GM21447 (cell line): Measurements from ENCODE around the gene CEBPA.
"Not testable (repeated sequence)": the region's sequence is repeated elsewhere in the genome, so short reads cannot be mapped to it uniquely, and the experiment has no call there.

Source experiments
- ATAC-seq: cut with Tn5 transposase; IDR thresholded peaks from one replicate; pipeline ENCODE4 v1.9.1; 2021; ENCODE audit not compliant: unreplicated experiment

CEBPA gene

DNA sequence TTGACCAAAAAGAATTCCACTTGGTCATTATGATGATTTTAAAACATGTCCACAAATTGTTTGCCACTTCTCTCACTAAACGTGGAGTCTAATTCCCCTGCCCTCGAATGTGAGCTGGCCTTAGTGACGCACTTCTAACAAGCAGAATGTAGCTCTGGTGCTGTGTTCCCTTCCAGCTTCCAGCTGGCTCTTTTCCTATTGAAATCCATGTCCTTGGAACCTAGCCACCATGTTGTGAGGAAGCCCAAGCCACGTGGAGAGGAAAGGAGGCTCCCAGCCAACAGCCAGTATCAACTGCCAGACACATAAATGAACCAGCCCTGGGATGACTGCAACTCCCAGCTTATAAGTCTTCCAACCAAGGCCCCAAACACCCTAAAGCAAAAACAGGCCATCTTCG, 23.6 kb upstream of the CEBPA start:
- ATAC-seq = no peak

DNA sequence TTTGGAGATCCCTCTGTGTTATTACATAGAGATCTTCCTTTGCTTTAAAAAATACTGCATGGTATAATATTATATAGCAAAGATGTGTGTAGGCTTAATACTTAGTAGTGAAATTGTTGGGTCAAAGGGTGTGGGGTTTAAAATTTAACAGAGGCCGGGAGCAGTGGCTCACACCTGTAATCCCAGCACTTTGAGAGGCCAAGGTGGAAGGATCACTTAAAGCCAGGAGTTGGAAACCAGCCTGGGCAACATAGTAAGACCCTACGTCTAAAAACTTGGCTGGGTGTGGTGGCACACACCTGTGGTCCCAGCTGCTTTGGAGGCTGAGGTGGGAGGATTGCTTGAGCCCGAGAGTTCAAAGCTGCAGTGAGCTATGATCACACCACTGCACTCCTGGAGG, 22.3 kb upstream of the CEBPA start:
- ATAC-seq = no peak

DNA sequence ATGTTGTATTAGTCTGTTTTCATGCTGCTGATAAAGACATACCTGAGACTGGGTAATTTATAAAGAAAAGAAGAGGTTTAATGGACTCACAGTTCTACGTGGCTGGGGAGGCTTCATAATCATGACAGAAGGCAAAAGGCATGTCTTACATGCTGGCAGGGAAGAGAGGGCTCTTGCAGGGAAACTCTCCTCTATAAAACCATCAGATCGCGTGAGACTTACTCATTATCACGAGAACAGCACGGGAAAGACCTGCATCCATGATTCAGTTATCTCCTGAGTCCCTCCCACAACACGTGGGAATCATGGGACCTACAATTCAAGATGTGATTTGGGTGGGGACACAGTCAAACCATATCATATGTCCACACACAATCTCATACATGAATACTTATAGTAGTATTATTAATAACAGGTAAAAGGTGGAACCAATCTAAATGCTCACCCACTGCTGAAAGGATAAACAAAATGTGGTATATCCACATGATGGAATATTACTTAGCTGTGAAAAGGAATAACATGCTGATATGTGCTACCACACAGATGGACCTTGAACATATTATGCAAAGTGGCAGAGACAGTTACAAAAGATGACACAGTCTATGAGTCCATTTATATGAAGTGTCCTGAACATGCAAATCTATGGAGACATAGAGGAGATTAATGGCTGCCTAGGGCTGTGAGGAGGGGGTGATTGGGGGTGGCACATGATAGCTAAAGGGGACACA, 20.9 kb upstream of the CEBPA start:
- ATAC-seq = no peak

DNA sequence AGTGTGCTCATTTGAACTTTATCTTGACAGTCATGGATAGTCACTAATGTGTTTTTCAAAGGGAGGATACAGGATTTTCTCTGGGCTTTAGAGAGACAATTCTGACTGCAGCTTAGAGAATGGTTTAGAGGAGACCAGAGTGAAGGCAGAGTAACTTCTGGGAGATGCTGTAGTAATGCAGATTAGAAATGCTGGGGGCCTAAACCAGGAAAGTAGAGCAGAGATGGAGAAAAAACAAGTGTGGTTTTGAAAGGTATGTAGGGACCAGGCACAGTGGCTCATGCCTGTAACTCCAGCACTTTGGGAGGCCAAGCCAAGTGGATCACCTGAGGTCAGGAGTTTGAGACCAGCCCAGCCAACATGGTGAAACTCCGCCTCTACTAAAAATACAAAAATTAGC, 18.3 kb upstream of the CEBPA start:
- ATAC-seq = no peak

DNA sequence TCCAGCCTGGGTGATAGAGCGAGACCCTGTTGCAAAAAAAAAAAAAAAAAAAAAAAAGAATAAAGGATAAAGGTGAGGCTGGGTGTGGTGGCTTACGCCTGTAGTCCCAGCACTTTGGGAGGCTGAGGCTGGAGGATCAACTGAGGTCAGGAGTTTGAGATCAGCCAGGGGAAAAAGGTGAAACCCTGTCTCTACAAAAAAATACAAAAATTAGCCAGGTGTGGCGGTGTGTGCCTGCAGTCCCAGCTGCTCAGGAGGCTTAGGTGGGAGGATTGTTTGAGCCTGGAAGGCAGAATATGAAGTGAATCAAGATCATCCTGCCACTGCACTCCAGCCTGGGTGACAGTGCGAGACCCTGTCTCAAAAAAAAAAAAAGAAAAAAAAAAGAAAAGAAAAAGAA, 15.7 kb upstream of the CEBPA start:
- not testable (repeated sequence) for ATAC-seq

DNA sequence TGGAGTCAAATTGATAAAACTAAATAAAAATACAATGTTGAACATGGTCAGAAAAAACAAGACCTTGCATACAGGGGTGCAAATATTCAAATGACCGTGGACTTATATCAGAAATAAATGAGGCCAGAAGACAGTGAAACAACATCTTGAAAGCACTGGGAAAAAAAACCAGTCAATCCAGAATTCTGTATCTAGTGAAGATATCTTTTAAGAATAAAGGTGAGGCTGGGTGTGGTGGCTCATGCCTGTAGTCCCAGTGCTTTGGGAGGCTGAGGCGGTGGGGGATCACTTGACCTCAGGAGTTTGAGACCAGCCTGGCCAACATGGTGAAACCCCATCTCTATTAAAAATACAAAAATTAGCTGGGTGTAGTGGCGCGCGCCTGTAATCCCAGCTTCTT, 15.2 kb upstream of the CEBPA start:
- no peak for ATAC-seq

DNA sequence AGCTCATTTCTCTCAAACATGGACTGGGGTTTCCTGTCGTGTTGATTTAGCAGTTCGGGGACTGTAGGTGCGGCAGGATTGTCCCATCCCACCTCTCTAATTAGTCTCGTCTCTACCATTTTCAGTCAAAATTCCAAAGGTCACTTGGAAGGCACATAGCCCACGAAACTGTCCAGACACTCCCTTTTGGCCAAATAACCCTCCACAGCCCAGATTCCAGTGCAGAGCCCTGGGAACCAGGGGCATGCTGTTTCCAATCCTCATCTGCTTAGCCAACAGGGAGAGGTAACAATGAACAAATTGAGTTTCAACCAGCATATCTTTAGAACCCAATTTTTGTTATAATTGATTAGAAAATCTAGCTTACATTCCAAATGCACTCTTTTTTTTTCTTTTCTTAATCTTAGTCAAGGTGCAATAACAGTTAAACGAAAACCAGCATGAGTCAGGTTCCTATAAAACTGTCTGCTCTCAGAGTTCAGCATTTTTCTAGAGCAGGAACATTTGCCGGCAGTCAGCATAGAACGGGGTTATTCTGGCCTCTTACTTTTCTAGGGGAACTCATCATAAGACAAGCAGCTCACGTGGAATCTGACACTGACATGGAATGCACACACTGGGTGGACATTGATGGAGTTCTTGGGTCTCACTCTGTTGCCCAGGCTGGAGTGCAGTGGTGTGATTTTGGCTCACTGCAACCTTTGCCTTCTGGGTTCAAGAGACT, 14.4 kb upstream of the CEBPA start:
- ATAC-seq = no peak

DNA sequence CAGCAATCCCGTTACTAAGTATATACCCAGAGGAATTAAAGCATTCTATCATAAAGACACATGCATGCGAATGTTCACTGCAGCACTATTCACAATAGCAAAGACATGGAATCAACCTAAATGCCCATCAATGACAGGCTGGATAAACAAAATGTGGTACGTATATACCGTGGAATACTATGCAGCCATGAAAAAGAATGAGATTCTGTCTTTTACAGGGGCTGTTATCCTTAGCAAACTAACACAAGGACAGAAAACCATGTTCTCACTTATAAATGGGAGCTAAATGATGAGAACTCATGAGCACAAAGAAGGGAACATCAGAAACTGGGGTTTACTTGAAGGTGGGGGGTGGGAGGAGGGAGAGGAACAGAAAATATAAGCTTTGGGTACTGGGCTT, 10.5 kb upstream of the CEBPA start:
- ATAC-seq = not testable (repeated sequence)

DNA sequence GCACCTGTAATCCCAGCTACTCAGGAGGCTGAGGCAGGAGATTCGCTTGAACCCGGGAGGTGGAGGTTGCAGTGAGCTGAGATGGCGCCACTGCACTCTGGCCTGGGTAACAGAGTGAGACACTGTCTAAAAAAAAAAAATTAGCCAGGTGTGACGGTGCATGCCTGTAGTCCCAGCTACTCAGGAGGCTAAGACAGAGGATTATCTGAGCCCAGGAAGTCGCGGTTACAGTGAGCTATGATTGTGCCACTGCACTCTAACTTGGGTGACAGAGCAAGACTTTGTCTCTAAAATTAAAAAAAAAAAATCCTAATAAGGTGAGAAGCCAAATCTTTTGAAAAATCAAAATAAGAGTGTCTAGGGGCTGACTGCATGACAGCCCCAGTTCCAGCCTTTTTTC, 9.7 kb upstream of the CEBPA start:
- no peak for ATAC-seq

DNA sequence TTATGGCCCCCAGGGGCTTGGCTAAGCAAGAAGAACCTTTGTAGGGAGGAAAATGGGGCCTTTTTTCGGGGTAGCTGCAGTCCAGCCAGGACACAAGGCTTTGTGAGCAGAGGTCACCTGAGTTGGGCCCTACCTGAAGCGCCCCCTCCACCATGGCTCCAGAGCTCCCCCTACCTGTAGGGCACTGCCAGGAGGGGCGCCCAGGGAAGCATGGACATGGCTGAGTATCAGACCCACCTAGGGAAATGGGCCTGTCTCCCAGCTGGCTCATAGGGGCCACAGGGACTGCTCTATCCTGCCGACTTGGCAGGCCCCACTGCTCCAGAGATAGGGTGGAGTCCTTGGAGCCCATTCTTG, 9.0 kb upstream of the CEBPA start:
- no peak for ATAC-seq

DNA sequence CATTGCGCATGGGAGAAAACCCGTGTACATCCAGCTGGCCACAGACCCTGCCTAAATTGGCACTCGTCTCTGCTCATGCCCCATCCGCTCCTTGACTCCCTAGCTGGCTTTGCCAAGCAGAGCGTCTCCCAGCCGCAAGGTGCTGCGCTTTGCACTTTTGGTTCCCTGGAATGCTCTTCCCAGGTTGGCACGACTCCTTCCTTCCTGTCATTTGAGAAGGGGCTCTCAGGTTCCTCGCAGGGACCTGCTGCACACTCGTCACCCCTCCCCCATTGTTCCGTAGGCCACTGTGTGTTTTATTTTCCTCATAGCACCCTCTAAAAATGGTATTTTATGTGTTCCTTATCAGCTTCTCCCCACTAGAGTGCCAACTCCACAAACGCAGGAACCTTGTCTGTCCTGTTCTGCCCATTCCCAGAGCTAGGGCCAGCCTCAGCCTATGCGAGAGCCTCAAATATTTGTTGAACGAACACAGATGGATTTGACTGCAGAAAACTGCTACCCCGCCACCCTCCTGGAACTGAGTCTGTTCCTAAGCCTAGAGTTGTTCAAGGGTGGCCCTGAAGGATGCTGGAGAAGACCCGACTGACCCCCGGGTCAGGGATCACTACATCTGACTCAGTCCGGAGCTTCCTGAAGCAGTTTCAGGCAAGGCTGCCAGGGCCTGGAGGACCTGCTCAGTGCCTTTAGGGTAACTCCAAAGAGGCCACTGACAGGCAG, 8.4 kb upstream of the CEBPA start:
- ATAC-seq = no peak

DNA sequence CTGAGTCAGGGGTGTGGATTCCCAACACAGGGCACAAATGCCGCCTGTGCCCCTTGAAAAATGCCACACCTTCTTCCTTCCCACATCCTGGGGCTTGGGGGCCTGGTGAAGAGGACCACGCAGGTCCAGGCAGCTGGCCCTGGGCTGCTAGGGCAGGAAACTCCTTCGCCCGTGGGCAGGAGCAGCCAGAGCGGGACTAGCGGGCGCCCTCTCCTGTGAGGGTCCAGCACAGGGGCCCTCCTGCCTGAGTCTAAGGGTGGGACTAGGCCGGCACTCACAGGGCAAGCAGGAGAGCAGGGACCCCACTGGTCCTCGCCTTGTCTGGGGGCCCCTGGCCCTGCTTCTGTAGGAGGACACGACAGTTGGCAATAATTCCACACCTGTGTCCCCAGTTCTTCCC, 7.5 kb upstream of the CEBPA start:
- ATAC-seq = no peak

DNA sequence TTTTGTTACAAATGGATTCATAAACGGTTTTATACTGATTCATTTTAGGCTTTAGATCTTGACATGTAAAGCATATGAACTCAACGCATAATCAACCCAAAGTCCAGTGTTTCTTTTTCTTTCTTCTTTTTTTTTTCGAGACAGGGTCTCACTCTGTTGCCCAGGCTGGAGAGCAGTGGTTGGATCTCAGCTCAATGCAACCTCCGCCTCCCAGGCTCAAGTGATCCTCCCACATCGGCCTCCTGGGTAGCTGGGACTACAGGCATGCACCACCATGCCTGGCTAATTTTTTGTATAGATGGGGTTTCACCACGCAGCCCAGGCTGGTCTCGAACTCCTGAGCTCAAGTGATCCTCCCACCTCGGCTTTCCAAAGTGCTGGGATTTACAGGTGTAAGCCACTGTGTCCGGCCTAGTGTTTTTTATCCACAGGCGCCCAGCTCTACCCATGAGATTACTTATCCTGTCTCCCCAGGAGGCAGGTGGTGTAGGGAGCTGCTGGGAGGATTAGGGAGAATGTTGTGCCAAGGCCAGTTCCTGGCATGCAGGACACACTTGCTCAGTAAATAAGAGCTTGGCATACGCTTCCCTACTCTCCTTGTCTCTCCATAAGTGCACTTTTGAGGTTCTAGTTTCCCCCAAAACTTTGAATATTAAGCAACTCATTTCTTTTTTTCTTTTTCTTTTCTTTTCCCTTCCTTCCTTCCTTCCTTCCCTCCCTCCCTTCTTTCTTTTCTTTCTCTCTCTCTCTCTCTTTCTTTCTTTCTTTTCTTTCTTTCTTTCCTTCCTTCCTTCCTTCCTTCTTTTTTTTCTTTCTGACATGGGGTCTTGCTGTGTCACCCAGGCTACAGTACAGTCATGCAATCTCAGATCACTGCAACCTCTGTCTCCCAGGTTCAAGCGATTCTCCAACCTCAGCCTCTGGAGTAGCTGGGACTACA, 4.8 kb upstream of the CEBPA start:
- ATAC-seq = no peak

DNA sequence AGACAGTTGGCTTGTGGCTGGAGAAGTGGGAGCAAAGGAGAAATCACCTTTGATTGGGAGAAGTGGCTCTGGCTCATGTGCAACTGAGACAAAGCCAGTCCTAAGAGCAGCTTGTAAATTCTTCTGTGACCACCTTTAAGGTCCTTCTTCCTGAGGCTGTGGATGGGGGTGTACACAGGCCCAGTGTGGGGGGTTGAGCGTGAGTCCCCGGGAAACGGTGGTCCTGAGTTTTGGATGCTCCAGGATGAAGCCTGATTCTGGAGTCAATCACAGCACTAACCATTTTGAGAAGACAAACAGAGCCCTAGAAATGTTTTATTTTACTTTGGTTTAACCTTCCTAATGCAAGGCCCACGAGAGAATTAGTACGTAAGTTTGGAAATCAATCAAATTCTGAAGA, 3.9 kb upstream of the CEBPA start:
- no peak for ATAC-seq

DNA sequence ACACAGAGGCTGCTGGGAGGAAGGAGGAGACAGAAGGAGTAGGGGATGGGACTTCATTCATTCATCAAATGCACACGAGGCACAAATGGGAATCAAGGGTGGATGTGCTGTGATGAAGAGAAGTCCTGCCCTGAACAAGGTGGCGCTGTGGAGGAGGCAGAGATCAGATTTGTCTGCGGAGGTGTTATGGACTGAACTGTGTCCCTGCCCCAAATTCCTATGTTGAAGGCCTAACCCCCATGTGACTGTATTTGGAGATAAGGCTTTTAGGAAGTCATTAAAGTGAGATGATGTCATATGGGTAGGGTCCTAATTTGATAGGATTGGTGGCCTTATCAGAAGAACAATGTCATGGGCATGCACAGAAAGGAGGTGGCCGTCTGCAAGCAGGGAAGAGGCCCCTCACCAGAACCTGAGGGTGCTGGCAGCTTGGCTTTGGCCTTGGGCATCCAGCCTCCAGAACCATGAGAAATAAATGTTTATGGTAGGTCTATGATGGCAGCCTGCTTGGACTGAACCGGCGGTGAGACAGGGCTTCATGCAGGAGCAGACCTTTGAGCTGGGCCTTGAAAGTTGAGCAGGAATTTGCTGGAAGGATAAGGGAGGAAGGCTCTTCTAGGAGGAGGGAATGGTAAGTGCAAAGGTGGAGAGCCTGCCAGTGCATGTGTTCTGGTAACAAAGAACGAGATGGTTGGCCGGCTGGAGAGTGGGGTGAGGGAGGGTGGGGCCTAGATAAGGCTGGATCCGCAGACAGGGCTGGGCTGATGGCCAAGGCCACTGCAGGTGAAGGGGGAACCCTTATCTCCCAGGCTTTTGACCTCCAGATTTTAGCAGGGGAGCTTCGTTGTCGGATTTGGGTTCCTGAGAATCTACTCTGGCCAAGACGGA, 2.7 kb upstream of the CEBPA start:
- no peak for ATAC-seq

DNA sequence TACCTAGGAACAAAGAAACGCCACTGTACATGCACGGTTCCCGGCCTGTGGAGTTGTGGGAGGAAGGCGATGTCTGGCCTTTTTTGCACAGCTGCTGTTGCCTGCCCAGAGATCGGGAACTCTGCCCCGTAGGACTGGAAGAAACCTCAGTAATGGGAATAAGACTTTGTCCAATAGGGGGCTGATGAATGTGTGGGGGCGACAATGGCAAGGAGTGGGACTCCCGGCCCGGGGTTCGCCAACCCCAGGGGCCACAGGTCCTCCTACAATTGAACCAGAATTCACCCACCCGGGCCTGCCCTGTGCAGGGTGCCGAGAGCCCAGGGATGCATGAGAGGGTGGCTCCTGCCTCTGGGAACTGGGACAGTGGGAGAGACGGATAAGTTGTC, 2.0 kb upstream of the CEBPA start:
- no peak for ATAC-seq

DNA sequence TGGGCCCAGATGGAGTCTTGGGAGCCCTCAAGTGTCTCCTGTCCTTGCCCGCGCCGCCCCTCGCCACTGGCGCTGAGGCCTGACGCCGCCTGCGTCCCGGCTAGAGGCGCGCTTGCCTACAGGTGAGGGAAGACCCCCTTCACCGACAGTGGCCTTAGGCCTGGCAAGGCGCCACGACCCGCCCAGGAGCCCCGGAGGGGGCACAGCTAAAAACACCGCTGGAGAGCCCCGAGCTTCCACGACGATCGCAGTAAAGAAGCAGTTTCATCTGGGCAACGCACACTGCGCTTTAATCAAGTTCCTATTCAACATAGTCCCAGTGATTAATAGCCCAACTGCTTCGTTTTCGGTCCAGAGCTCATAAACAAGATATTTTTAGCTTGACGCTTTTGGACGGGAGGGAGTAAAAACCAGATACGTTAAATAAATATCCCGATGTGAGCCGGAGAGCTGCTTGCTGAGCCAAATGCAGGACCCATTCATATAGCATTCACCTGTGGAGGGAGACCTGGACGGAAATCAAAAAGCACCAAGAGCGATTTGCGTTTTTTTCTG, 1.5 kb upstream of the CEBPA start:
- no peak for ATAC-seq

DNA sequence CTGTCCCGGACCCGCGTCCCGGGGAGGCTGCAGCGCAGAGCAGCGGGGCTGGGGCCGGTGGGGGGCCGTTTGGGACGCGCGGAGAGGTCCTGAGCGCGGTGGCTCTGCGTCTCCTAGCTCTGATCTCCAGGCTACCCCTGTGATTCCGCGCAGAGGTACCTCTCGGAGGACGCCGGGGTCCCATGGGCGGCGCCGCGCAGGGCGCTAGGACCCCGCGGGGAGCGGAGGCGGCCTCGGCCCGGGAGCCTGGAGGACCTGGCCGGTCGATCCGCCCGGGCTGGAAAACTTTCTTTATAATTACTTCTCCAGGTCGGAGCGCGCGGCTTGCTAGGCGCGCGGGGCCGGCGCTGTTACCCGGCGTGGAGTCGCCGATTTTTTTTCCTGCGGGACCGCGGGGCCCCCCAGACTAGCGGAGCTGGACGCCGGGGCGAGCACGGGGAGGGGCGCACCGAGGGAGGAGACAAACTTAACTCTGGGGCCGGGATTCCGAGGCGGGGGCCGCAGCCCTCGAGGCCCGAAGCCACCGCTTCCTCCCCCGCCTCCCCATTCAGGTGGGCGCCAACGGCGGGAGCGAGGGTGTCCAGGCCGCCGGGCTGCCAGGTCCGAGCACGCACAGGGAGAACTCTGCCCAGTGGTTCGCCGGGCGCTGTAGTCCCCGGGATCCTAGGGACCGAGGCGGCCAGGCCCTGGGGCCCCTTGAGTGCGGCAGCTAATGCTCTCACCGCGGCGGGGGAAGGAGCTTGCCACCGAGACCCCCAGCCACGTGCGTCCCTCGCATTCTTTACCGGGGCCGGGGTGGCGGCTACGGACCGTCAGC, 848 bp upstream of the CEBPA start:
- ATAC-seq = no peak

DNA sequence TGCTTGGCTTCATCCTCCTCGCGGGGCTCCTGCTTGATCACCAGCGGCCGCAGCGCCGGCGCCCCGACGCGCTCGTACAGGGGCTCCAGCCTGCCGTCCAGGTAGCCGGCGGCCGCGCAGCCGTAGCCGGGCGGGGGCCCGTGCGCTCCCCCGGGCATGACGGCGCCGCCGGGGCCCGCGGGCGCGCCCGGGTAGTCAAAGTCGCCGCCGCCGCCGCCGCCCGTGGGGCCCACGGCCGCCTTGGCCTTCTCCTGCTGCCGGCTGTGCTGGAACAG, 497 bp downstream of the CEBPA start:
- ATAC-seq = no peak
